ENCODE measurements around the gene RASA3.

GRCh38 chr13:114025405-114025713 lies 107.1 kb downstream of the RASA3 start:
- TF ChIP-seq CTCF (IDR thresholded peaks at IDR 0.05) (no peak), POLR2A (IDR thresholded peaks at IDR 0.05) (no peak)

All from transverse colon (tissue), 3 donors.